ENCODE results near the gene ZBTB5.

GRCh38 chr9:37436540-37436939 is 28.7 kb downstream of the ZBTB5 start:
- TF ChIP-seq CTCF (conservative IDR thresholded peaks at IDR 0.05; ENCODE audit: low read depth, low read length) (no peak), EZH2 (IDR thresholded peaks at IDR 0.05; ENCODE audit: borderline replicate concordance, low read depth, low read length, poor library complexity, severe bottlenecking) (no peak)

All from A673 (cell line).